ENCODE measurements around the gene ELF2. TPM values are rescaled to one million over a fixed set of nuclear protein-coding genes. Genes with fewer than 3 reads are reported as not detected.
"Not testable (repeated sequence)": the region's sequence is repeated elsewhere in the genome, so short reads cannot be mapped to it uniquely, and the experiment has no call there.

ELF2 gene
- total and polyA plus RNA-seq, 12 donors = 13.3 to 43.5 (median 35.6) TPM

GRCh38 chr4:139015269-139015947 is 161.6 kb downstream of the ELF2 start, which contains the start of gene NOCT:
Gene NOCT (plus strand): TSS chr4:139015781. CDS start chr4:139015982, 201 bp downstream.
- H3K9me3 ChIP-seq = no peaks in the 10 kb centered on the region
- DNase-seq (peak; percentile 88), ATAC-seq (peak; percentile 93 to 97 (median 96))
- H3K4me1 ChIP-seq = peaks cover 7 to 57% (median 24%) of the 10 kb centered on the region in 9 donors
- 0% methylated on average over 62 of the region's 62 CpGs for WGBS, 2 donors
- H3K27ac ChIP-seq = peak within 1 kb of the TSS; percentile 83 to 96 (median 90)
- H3K36me3 ChIP-seq = no peaks in the 10 kb centered on the region
- intact Hi-C loops (cut with DNase I) = no loop called here
- H3K27me3 ChIP-seq = no peaks in the 10 kb centered on the region
- peak in 1 of 9 donors; percentile 15 for TF ChIP-seq CTCF (IDR thresholded peaks at IDR 0.05)
- peak within 1 kb of the TSS; percentile 56 to 89 (median 70) for H3K4me3 ChIP-seq

- no peak for TF ChIP-seq CTCF (IDR thresholded peaks at IDR 0.05)
- intact Hi-C loops (cut with DNase I) = no loop called here
- no peaks in the 10 kb centered on the region for H3K9me3 ChIP-seq
- H3K4me3 ChIP-seq = peak overlapping the region in 9 of 10 donors; percentile 62 to 89 (median 71)
- no peaks in the 10 kb centered on the region for H3K27me3 ChIP-seq
- peak in 1 of 2 donors; percentile 42 for DNase-seq
- H3K27ac ChIP-seq = peak overlapping the region; percentile 83 to 96 (median 90)
- peak; percentile 16 to 68 (median 26) for ATAC-seq
- H3K36me3 ChIP-seq = no peaks in the 10 kb centered on the region
- H3K4me1 ChIP-seq = peaks cover 7 to 49% (median 24%) of the 10 kb centered on the region in 9 donors
- 14 to 18% methylated on average over 9 of the region's 9 CpGs for WGBS, 2 donors
These were observed 162.4 kb downstream of the ELF2 start for GRCh38 chr4:139014371-139015268.

DNA sequence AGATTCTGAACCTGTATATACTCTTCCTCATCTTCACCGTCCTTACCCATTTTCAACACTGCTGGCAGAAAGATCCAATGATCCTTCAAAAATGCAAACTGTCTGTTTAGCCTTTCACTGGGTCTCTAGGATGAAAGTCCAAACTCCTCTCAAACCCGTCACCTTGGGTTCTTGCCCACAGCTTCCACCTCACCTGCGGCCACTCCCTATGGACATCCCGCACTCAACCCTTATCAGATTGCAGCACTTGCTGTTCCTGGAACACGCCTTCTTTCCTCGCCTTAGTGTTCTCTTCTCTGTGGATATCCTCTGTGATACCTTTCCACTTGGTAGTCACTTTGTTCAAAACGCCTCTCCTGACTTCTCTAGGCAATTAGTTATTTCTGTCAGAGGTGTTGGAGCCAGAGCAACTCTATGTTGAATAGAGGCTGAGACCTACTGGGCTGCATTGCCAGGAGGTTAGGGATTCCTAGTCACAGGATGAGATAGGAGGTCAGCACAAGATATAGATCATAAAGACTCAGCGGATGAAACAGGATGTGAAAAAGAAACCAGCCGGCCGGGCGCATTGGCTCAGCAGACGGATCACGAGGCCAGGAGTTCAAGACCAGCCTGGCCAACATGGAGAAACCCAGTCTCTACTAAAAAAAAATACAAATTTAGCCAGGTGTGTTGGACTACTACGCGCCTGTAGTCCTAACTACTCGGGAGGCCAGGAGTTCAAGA is 165.6 kb downstream of the ELF2 start:
- no peak for ATAC-seq
- DNase-seq = no peak
- TF ChIP-seq CTCF (IDR thresholded peaks at IDR 0.05) = no peak
- H3K4me3 ChIP-seq = no peak overlapping the region
- 90% methylated on average over 16 of the region's 16 CpGs for WGBS, 2 donors
- H3K36me3 ChIP-seq = no peaks in the 10 kb centered on the region
- H3K27me3 ChIP-seq = no peaks in the 10 kb centered on the region
- peaks cover 7 to 19% (median 15%) of the 10 kb centered on the region in 9 donors for H3K4me1 ChIP-seq
- intact Hi-C loops (cut with DNase I) = no loop called here
- no peak overlapping the region for H3K27ac ChIP-seq
- peaks cover 0 to 8% (median 0%) of the 10 kb centered on the region in 11 donors for H3K9me3 ChIP-seq

DNA sequence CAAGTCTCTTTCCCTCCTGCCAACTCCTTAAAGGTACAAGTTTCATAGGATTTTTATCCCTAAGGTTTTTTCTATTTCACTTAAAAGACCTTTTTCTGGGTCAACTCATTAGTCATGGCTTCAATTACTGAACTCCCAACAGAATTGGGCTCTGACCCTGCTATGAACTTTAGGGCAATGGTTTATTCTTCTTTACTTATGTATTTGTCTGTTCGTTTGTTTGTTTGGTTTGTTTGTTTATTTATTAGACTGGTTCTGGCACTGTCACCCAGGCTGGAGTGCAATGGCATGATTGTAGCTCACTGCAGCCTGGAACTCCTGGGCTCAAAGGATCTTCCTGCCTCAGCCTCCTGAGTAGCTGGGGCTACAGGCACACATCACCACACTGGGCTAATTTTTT is 167.3 kb downstream of the ELF2 start:
- WGBS, 2 donors = 60 to 81% methylated on average over 1 of the region's 1 CpG
- intact Hi-C loops (cut with DNase I) = no loop called here
- DNase-seq (no peak), ATAC-seq (no peak)
- no peak for TF ChIP-seq CTCF (IDR thresholded peaks at IDR 0.05)
- H3K4me3 ChIP-seq = no peak overlapping the region
- no peaks in the 10 kb centered on the region for H3K36me3 ChIP-seq
- no peaks in the 10 kb centered on the region for H3K27me3 ChIP-seq
- H3K9me3 ChIP-seq = peaks cover 0 to 8% (median 0%) of the 10 kb centered on the region in 11 donors
- H3K27ac ChIP-seq = no peak overlapping the region
- H3K4me1 ChIP-seq = peaks cover 2 to 12% (median 9%) of the 10 kb centered on the region in 9 donors

- H3K4me1 ChIP-seq; H3K27ac ChIP-seq; ATAC-seq; H3K36me3 ChIP-seq; H3K9me3 ChIP-seq; DNase-seq; H3K4me3 ChIP-seq; intact Hi-C loops (cut with DNase I); H3K27me3 ChIP-seq: not testable (repeated sequence)
- WGBS, 2 donors = 93 to 96% methylated on average over 7 of the region's 7 CpGs
These were observed 168.7 kb downstream of the ELF2 start for GRCh38 chr4:139008278-139008677.
